HG02571 (cell line): ENCODE results near the gene PTGIR.
"Not testable (repeated sequence)": the region's sequence is repeated elsewhere in the genome, so short reads cannot be mapped to it uniquely, and the experiment has no call there.

ENCODE experiments used
- ATAC-seq: cut with Tn5 transposase; IDR thresholded peaks from one replicate; pipeline ENCODE4 v1.9.1; 2021; ENCODE audit warnings: mild to moderate bottlenecking, moderate library complexity; ENCODE audit not compliant: unreplicated experiment

Gene PTGIR

GRCh38 chr19:46639358-46640182 lies 14.7 kb upstream of the PTGIR start:
- no peak for ATAC-seq

- no peak for ATAC-seq
Measured at GRCh38 chr19:46637224-46637623, 12.3 kb upstream of the PTGIR start.

GRCh38 chr19:46635920-46636761 lies 11.3 kb upstream of the PTGIR start, which contains the start of gene GNG8:
Gene GNG8 (minus strand): TSS chr19:46636202. CDS start chr19:46634682, 1,520 bp downstream.
- ATAC-seq: no peak

- no peak for ATAC-seq
Measured at GRCh38 chr19:46634656-46635218, 9.8 kb upstream of the PTGIR start.

- ATAC-seq: no peak
Measured at GRCh38 chr19:46634045-46634655, 9.3 kb upstream of the PTGIR start.

GRCh38 chr19:46633130-46633529 lies 8.2 kb upstream of the PTGIR start:
- no peak for ATAC-seq

GRCh38 chr19:46631481-46631880 lies 6.6 kb upstream of the PTGIR start:
- no peak for ATAC-seq

- no peak for ATAC-seq
Measured at GRCh38 chr19:46630586-46631205, 5.8 kb upstream of the PTGIR start.

- no peak for ATAC-seq
Measured at GRCh38 chr19:46629546-46630025, 4.7 kb upstream of the PTGIR start.

GRCh38 chr19:46628970-46629369 lies 4.1 kb upstream of the PTGIR start:
- not testable (repeated sequence) for ATAC-seq

GRCh38 chr19:46626446-46626845 lies 1.6 kb upstream of the PTGIR start:
- no peak for ATAC-seq

GRCh38 chr19:46625731-46626130 lies 842 bp upstream of the PTGIR start:
- ATAC-seq: no peak

GRCh38 chr19:46623915-46624502 lies 880 bp downstream of the PTGIR start:
- ATAC-seq: no peak

- no peak for ATAC-seq
Measured at GRCh38 chr19:46622118-46622446, 2.8 kb downstream of the PTGIR start.

- no peak for ATAC-seq
Measured at GRCh38 chr19:46621191-46622117, 3.4 kb downstream of the PTGIR start.

GRCh38 chr19:46620716-46621115 lies 4.2 kb downstream of the PTGIR start:
- no peak for ATAC-seq

GRCh38 chr19:46620267-46620666 lies 4.6 kb downstream of the PTGIR start:
- ATAC-seq: no peak

- ATAC-seq: no peak
Measured at GRCh38 chr19:46618670-46619231, 6.1 kb downstream of the PTGIR start.

GRCh38 chr19:46617601-46618000 lies 7.3 kb downstream of the PTGIR start:
- no peak for ATAC-seq
